VCaP (cell line): ENCODE results near the gene CFB.

Experiments
- H3K27ac ChIP-seq: fragments of 450-650 bp; 2 replicates; pipeline ENCODE4 v1.5.1; 2017
- CTCF ChIP-seq: fragments of 450-650 bp; conservative IDR thresholded peaks from 2 replicates; pipeline ENCODE4 v1.5.1; 2017; ENCODE audit warnings: mild to moderate bottlenecking, moderate library complexity

Gene CFB

GRCh38 chr6:31954511-31954910 lies 8.6 kb downstream of the CFB start:
- no peak for TF ChIP-seq CTCF
- no peak overlapping the region for H3K27ac ChIP-seq

- TF ChIP-seq CTCF, result no peak
- H3K27ac ChIP-seq, result no peak overlapping the region
These were observed 10.9 kb downstream of the CFB start for GRCh38 chr6:31956796-31957195.

GRCh38 chr6:31958412-31958740 lies 12.5 kb downstream of the CFB start:
- no peak for TF ChIP-seq CTCF
- H3K27ac ChIP-seq, result peak overlapping the region; percentile 73

- TF ChIP-seq CTCF, result no peak
- H3K27ac ChIP-seq, result peak within 1 kb of the TSS; percentile 73
These were observed 13.1 kb downstream of the CFB start, which contains the start of the genes NELFE and SKIC2 for GRCh38 chr6:31958741-31959739. TSS of gene NELFE (minus strand) at chr6:31958971. CDS start at chr6:31958446, 525 bp downstream. TSS of gene SKIC2 (plus strand) at chr6:31959175. CDS start at chr6:31959193, 18 bp downstream.

GRCh38 chr6:31961616-31962015 lies 15.7 kb downstream of the CFB start:
- no peak for TF ChIP-seq CTCF
- no peak overlapping the region for H3K27ac ChIP-seq

- H3K27ac ChIP-seq, result no peak overlapping the region
- no peak for TF ChIP-seq CTCF
These were observed 18.0 kb downstream of the CFB start for GRCh38 chr6:31963921-31964320.

GRCh38 chr6:31965700-31966099 lies 19.8 kb downstream of the CFB start:
- TF ChIP-seq CTCF, result no peak
- no peak overlapping the region for H3K27ac ChIP-seq
